Sciatic nerve (tissue), 2 donors: ENCODE measurements around the gene PRG3. TPM values are rescaled to one million over a fixed set of nuclear protein-coding genes. Genes with fewer than 3 reads are reported as not detected.

Experiments
- ATAC-seq: fragments of 200-7000 bp; cut with Tn5 transposase; one replicate; pipeline ENCODE4 v1.9.1; 2020; ENCODE audit warnings: mild to moderate bottlenecking, moderate library complexity
- DNase-seq: peaks from one replicate; pipeline ENCODE4 v3.0.0-alpha.2; 2020; ENCODE audit warnings: low spot score
- intact Hi-C: fragments of 100-400 bp; cut with DNase I; formaldehyde crosslinking; loops from one replicate; pipeline ENCODE4 v1.14.2; 2022
- total RNA-seq: library from RNA; stranded (reverse); fragmentation: NEBNext Ultra II Directional; extraction: Animal tissue kit (Norgen Biotek cat#: 25700); gene quantifications from one replicate; pipeline ENCODE4 v1.2.1, GENCODE V29; 2021
- donor health status: DM: no; HTN: no; CAD: no.
- donor health status: DM: no; HTN: no; CAD: no.

The PRG3 gene
- total RNA-seq, 1 donor from 2014 or later = not detected

- intact Hi-C loops = no loop called here
- no peak for DNase-seq
- no peak for ATAC-seq
These were observed 53.2 kb downstream of the PRG3 start for GRCh38 chr11:57327721-57328120.

Other genes with a start within 250 kb of the PRG3 start
- gene LRRC55, start 199.2 kb downstream of the PRG3 start, total RNA-seq = not detected
- 12.7 TPM for gene APLNR, start 143.9 kb downstream of the PRG3 start, total RNA-seq
- 178 TPM for gene TNKS1BP1, start 56.2 kb downstream of the PRG3 start, total RNA-seq
- 54.9 TPM for gene SSRP1, start 45.3 kb downstream of the PRG3 start, total RNA-seq
- gene P2RX3, start 42.8 kb downstream of the PRG3 start, total RNA-seq = not detected
- not detected for gene PRG2, start 9.5 kb upstream of the PRG3 start, total RNA-seq
- 75.4 TPM for gene SLC43A3, start 46.0 kb upstream of the PRG3 start, total RNA-seq
- 2.5 TPM for gene RTN4RL2, start 79.4 kb upstream of the PRG3 start, total RNA-seq
- gene SLC43A1, start 134.6 kb upstream of the PRG3 start, total RNA-seq = 14.8 TPM
- 42.0 TPM for gene TIMM10, start 149.6 kb upstream of the PRG3 start, total RNA-seq
- not detected for gene SMTNL1, start 156.4 kb upstream of the PRG3 start, total RNA-seq
- gene UBE2L6, start 186.5 kb upstream of the PRG3 start, total RNA-seq = 53.5 TPM
- gene SERPING1, start 216.5 kb upstream of the PRG3 start, total RNA-seq = 701 TPM